GM13976 (cell line): ENCODE measurements around the gene COL13A1.

ENCODE experiments used
- DNase-seq: peaks from one replicate; pipeline ENCODE4 v3.0.0; 2012; ENCODE audit warnings: low spot score
- in situ Hi-C: fragments of 300-500 bp; cut with MboI; formaldehyde crosslinking; loops from one replicate; pipeline ENCODE4 v1.12.0; 2022; ENCODE audit warnings: low sequenced_read_pairs, mixed read lengths, inconsistent platforms; ENCODE audit not compliant: unreplicated experiment
- TF ChIP-seq, protein P1 (sequence below): IDR thresholded peaks from 2 replicates; pipeline ENCODE4 v1.5.1; 2012; ENCODE audit warnings: borderline replicate concordance, mild to moderate bottlenecking; ENCODE audit not compliant: insufficient read depth; ENCODE audit errors: extremely low read depth, missing control alignments, control extremely low read depth

Gene COL13A1

DNA sequence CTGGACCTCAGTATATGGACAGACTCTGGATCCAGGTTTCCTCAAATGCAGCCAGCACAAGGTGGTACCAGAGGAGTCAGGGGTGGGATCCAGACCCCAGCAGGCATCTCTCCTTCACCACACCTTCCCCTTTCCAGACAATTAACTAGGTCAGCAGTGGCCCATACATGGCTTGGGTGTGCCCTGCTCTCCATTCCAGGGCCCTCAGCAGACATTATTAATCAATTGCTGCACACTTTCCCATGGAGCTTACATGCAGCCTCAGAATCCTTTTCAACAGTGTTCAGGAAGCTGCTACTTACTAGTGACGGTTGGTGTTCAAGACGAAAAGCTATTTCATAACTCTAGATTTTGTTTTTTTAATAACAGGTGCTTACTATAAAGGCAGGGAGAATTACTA is 6.0 kb downstream of the COL13A1 start:
- DNase-seq: no peak
- in situ Hi-C loops: no loop called here

DNA sequence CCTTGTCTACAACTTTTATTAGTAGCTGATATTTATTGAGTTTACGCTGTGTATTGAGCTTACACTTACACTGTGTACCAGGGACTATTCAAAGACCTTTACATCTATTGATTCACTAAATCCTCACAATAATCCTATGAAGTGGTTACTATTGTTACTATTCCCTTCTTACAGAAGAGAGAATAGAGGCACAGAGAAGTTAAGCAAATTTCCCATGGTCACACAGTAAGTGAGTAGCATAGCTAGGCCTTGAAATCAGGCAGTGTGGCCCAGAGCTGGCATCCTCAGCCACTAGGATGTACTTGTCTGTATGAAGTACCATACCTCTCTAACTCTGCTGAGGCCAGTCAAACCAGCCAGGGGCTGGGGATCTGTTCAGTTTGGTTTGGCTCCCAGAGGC is 7.6 kb downstream of the COL13A1 start:
- DNase-seq: no peak
- in situ Hi-C loops: no loop called here
- TF ChIP-seq, protein P1, sequence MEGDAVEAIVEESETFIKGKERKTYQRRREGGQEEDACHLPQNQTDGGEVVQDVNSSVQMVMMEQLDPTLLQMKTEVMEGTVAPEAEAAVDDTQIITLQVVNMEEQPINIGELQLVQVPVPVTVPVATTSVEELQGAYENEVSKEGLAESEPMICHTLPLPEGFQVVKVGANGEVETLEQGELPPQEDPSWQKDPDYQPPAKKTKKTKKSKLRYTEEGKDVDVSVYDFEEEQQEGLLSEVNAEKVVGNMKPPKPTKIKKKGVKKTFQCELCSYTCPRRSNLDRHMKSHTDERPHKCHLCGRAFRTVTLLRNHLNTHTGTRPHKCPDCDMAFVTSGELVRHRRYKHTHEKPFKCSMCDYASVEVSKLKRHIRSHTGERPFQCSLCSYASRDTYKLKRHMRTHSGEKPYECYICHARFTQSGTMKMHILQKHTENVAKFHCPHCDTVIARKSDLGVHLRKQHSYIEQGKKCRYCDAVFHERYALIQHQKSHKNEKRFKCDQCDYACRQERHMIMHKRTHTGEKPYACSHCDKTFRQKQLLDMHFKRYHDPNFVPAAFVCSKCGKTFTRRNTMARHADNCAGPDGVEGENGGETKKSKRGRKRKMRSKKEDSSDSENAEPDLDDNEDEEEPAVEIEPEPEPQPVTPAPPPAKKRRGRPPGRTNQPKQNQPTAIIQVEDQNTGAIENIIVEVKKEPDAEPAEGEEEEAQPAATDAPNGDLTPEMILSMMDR: no peak

More for the DNA sequence above, 6.0 kb downstream of the COL13A1 start:
- TF ChIP-seq, protein P1: no peak

DNA sequence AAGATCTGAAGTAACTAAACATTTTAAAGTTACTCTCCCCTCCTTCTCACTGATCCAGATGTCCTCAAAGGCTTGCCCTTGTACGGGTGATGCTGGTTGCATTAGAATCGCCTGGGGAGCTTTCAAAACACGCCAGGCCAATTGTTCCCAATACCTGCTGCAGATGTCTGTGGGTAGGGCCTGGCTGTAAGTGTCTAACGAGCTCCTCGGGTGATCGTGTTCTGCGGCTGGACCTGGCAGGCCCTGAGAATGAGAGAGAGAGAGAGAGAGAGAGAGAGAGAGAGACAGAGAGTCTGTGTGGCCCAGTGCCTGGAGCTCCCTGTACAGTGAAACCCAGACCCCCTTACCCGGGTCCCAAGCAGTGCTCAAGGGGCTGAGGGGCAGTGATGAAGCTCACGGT is 8.4 kb downstream of the COL13A1 start:
- no peak for DNase-seq
- TF ChIP-seq, protein P1: no peak
- in situ Hi-C loops: no loop called here

DNA sequence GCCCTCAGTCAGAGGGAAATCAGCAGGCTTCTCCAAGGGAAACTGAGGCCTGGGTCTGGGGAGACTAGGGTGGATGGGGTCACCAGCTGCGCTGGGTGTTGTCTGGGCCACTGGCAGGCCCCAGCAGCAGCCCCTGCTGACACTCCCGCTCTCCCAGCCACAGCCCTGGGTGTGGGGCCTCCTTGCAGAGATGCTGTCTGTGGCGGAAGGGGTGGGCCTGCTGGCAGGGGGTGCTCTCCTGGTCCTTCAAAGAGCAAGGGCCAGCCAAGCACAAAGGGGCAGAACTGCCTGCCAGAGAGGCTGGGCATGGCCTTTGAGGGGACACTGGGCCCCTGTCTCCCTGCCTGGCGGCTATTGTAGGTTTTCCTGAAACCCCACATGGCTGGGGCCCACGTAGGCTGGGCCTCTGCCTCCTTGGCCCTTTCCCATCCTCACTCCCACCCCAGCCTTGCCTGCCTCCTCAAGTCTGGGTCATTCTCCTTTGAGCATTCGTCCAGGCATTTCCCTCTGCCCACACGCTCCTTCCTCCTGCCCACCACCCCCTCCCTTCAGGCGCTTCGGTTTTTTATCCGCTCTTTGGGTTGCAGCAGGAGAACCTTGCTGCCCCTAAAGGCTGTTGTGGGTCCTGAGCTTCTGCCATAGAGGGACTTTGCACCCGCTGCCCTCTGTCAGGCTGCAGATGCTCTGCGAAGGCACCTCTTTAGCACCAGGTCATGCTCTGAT is 9.1 kb downstream of the COL13A1 start:
- TF ChIP-seq, protein P1: no peak
- no peak for DNase-seq
- in situ Hi-C loops: no loop called here

DNA sequence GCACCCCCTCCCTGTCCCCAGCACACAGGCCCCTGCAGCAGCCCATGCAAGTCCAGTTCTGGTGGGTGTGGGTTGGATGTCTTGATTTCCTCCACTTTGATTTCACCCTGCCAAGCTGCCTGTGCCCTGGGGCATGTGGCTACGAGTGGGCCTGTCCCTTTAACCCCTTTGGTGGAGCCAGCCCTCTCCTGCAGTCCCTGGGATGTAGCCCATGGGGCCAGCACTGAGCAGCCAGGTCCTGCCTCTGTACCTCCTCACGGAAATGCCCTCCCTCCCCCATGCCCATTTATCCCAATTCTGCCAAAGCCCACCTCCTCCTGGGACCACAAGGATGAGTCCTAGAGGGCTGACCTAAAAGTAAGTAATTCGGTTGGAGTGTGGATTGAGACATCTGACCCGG is 11.9 kb downstream of the COL13A1 start:
- in situ Hi-C loops: no loop called here
- TF ChIP-seq, protein P1: no peak
- no peak for DNase-seq

DNA sequence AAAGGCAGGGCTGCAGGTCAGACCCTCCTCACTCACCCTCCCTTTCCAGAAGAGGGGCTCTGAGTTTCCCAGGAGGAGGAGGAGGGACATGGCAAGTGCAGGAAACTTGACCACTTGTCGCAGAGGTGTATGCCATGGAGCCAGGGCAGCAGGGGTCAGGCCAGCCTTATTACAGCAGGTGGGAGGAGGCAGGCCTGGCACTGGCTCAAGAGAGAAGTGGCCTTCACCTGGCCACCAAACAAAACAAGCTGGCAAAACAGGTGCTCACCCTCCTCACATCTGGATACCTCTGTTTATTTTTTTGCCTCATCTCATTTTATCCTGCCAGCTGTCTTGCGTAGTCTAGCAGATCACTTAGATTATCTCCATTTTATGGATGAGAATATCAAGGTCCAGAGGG is 12.5 kb downstream of the COL13A1 start:
- TF ChIP-seq, protein P1: no peak
- no peak for DNase-seq

More for the DNA sequence above, 12.5 kb downstream of the COL13A1 start:
- in situ Hi-C loops: no loop called here
